ENCODE measurements around the gene CT47C1. TPM values are rescaled to one million over a fixed set of nuclear protein-coding genes. Genes with fewer than 3 reads are reported as not detected.

CT47C1 gene
- total and polyA plus RNA-seq, 2 of the 8 experiments (the other 6 are each of a cell fraction or from before 2014, with no cell fraction given): not detected

Other genes with a start within 250 kb of the CT47C1 start
- gene ZCCHC12, start 249.2 kb upstream of the CT47C1 start, total RNA-seq (2021; fragmentation: NEBNext Ultra II Directional; extraction: Animal tissue kit (Norgen Biotek cat#: 25700)): 0.84 and 1.3 TPM in 2 replicates
- 0.71 and 0.76 TPM in 2 replicates for gene ZCCHC12, start 249.2 kb upstream of the CT47C1 start, polyA plus RNA-seq (2011; rRNA removed)
- gene LONRF3, start 98.4 kb upstream of the CT47C1 start, total RNA-seq (2021; fragmentation: NEBNext Ultra II Directional; extraction: Animal tissue kit (Norgen Biotek cat#: 25700)): 0.11 TPM in 1 of 2 replicates, not detected in the other
- gene LONRF3, start 98.4 kb upstream of the CT47C1 start, polyA plus RNA-seq (2011; rRNA removed): 0.05 TPM in 1 of 2 replicates, not detected in the other
- gene KIAA1210, start 54.8 kb downstream of the CT47C1 start, total RNA-seq (2021; fragmentation: NEBNext Ultra II Directional; extraction: Animal tissue kit (Norgen Biotek cat#: 25700)): not detected in 2 replicates
- gene KIAA1210, start 54.8 kb downstream of the CT47C1 start, polyA plus RNA-seq (2011; rRNA removed): 0.02 TPM in 2 replicates
- gene PGRMC1, start 163.3 kb downstream of the CT47C1 start, total RNA-seq (2021; fragmentation: NEBNext Ultra II Directional; extraction: Animal tissue kit (Norgen Biotek cat#: 25700)): 237 and 248 TPM in 2 replicates
- 127 and 148 TPM in 2 replicates for gene PGRMC1, start 163.3 kb downstream of the CT47C1 start, polyA plus RNA-seq (2011; rRNA removed)